Measurements from ENCODE around the gene NEUROG1. TPM values are rescaled to one million over a fixed set of nuclear protein-coding genes. Genes with fewer than 3 reads are reported as not detected.

The NEUROG1 gene
- total RNA-seq, 1 donor from 2014 or later = not detected

DNA sequence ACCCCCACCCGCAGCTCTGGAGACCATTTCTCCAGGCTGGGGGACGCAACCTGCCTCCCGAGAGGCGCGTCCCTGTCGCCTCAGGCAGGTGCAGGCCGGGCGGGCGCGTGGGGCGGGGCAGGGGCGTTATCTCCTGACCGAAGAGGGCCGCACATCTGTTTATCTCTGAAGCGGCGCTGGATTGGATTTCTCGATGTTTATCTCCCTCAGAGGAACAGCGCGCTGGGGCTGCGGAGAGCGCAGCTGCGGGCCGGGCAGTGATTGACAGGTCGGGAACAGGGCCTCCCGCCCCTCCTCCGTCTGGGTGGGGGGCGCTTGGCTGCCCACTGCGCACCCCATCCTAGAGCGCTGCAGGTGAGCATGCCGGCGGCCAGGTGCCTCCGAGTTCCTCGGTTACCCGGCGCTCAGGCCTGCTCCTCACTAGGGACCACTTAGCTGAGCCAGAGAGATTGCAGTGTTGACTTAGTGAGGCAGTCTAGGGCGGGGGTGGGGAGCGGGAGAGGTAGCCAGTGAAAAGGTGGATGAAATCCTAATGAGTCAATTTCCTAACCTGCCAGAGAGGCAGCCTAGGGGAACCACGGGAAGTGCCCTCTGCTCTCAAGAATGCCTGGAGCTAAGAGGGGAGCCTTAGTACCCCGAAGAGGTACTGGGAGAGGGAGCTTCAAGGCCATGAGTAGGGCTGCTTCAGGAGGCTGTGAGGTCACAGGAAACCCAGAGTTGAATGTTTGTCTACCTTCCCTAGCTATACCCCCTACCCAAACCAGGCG, 44.0 kb downstream of the NEUROG1 start:
- no peak for DNase-seq

DNA sequence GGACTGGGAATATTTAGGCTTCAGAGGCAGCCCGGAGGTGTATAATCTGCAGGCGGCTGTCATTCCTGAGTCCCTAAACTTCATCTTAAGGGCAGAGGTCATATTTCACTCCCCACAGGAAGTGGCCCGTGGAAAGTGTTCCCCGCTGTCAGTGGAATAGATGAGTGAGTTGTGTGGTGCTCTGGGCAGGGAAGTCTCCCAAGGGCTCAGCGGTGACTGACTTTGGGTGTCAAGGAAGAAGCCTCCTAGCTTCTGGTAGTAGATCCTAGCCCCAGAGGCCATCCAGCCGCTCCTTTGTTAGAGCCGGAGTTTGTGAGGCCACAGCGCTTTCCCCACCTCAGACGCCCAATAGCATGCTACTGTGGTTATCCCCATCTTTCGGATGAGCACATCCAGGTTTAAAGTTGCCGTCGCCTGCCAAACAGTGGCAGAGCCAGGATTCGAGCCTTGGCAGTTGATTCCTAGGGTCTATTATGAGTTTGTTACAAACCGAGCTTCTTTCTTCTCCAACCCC, 44.7 kb downstream of the NEUROG1 start:
- DNase-seq = no peak

DNA sequence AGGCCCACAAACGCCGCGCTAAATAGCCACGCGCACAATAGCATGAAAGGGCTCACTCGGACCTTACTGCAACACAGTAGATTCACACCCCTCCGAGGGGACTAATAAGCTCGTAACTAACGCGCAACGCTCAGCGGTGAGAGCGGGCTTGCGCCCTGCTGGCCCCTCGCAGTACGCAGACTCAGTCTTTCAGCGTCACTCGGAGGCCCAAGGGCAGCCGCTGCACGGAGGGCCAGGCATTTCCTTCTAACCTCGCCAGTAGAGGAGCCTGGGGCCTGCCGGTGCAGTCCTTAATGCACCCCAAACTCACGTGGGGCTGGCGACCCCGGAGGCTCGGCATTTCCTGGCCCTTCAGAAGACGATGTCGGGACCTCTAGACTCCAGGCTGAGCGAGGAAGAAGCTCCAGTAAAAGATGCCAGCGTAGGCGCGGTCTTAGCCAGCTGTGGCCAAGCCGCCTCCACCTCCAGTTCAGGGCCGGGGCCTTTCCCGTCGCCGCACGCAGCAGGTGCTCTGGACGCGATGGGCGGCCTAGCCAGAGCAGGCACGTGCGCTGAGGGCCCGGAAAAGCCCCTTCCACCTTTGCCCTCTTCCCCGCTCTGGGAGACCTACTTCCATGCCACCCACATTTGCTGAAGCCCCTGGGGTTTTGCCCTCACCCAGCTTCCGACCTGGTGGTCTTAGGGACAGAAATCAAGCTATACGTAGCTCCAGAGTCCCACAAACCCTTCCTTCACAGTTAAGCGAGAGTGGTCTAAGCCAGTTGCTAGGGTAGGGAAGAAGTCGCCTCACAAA, 45.3 kb downstream of the NEUROG1 start:
- DNase-seq = no peak

DNA sequence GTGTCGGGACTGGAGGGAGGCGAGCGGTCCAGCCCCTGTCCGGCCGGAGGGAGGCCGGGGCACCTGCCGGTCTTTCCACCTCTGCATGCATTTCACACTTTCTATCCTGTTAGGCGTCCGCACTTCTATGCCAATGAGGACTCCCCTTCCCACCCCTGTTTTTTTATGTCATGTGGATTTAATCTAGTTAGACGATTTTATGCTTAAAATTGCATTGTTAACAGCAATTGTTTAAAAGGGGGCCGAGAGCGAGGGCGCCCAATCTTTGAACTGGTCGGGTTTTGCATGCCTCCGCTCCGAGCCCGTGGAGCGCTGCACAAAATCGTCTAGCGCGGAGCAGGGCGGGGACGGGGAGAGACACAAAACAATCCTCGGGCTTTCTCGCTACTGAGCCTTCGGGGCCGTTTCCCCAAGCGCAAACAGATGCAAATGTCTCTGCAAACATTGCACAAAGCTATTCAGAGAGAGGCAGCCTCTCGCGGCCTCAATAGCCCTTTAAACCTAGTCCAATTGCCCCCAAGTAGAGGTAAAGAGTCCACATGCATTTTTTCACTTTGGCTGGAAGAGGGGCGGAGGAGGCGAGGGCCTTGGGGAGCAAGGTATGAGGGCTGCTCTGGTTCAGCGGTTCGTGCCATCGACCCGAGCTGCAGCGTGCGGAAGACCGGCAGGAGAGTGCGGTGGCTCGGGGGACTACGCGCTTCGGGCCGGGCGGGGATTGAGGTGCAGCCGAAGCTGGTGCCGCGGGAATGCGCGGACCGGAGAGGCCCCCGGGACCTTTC, 46.1 kb downstream of the NEUROG1 start:
- DNase-seq = no peak

DNA sequence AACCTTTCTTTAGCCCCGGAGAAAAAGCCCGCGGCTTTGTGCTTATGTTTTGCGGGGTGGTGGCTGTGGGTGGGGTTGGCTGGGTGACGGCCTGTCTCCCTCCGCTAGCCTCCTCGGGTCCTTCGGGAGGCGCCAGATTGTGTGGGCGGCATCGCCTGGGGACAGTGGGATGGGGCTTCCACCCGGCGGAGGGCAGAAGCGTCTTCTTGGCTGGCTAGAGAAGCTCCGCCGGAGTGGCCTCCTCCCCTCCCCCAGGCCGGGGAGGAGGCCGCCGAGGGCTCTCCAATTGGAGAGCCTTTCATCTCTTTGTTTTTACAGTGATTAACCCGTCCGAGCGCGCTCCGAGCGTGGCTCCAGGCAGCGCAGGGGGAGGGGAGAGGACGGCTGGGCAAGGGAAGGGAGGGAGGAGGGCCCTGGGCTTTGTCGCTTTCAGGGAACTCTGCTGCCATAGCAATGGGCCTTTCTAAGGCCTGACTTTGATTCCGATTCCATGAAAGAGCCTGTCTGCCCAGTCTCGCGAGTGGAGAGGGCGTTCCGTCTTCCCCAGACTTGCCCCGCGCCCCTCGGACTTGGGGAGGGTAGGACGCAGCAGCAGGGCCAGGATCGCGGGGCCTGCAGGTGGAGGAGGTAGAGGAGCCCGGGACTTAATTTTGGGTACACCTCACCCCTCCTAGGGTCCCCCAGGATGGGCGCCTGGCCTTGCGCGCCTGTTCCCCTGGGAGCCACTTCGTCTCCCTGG, 46.9 kb downstream of the NEUROG1 start:
- peak; percentile 14 for DNase-seq

DNA sequence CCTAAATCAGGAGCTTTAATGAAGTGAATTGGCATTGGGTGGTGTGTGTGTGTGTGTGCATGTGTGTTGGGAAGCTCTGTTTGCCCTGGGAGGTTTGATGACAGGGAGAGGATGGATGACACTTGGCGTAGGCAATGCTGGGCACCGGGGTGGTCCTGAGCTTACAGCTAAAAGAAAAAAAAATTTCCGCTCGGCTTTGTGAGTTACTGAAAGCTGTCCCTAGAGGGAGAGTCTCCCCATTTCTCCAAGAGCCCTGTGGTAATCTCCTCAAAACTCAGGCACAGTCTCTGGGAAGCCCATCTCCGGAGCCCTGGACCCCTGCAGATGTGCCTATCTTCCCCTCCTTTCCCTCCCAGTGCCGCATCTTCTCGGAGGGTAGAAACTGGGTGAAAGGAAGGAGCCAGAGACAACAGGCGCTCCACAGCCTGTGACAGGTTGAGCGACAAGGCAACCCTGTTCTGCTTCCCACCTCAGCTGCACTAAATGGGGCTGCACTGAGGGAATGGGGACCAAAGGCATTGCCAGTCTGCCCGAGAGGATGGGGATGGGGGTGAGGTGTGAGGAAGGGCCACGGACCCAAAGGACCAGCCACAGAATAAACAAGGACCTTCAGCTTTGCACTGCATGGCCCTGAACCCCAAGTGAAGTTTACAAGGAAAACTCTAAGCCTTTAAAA, 47.8 kb downstream of the NEUROG1 start:
- DNase-seq = no peak

DNA sequence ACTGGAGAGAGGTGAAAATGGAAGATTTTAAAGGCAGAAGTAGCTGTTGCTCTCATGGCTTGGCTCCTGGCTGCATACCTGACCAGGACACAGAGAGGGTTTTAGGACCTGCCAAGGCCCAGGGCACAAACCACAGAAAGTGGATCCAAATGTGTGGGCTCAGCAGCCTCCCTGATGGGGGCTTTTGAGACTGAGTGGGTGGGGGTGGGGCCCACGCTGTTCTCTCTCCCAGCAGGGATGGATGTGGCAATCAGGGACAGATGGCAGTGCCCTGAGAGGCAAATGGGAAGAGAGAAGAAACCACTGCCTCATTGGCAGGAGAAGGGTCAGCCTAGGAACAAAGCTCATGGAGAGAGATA, 48.7 kb downstream of the NEUROG1 start:
- DNase-seq = no peak

DNA sequence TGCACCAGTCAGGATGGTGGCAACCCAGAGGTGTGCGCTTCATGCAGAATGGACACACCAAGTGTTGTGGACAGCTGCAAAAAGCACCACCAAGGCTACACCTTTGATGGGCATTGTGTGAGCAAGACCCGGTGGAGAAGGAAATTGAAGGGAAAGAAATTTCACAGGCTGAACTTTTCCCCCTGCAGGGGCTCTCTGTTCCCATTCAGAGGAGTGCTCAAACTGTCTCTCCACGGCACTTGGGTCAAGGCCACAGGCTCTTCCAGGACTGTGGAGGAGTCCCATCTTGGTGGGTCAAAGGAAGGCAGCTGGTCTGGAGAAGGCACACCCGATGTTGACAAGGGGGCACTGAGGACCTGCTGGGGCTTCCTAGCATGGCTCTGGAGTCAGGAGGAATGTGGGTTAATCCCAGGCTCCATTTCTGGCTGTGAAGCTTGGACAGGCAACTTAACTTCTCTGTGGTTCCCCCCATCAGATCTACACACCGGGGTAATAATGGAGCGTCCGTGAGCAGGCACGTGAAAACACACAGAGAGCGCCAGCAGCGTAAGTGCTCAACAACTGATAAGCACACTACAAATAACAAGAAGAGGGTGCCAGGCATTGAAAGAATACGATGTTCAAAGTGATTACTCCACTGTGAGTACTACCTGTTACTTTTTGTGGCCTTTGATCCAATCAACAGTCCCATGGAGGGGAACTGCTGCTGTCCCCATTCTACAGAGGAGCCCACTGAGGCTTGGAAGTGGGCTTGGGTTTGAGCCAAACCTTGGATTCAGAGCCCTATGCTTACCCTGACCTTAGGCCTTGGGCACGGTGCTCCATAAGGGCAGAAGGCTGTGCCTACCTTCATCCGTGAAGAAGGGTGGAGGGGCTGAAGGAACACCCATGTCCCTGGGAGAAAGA, 49.4 kb downstream of the NEUROG1 start:
- DNase-seq = no peak

DNA sequence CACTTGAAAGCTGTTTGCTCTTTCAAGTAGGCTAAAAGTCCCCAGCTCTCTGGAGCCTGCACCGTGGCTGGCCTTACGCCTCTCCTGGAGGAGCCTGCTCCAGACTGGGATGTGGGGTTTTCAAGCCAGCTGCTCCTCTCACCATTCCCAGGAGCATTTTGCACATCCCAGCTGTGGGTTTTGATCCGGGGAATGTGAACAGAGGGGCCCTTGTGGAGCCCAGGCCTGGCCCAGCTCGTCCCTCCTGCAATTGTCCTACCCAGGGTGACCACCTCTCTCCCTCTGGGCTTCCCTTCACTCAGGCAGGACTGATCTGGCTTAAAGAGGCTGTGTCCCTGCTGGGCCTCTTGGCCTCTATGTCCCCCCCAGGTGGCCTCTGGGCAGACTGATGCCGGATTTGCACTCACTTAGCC, 51.1 kb downstream of the NEUROG1 start:
- DNase-seq = no peak

Other genes with a start within 250 kb of the NEUROG1 start
- 219 and 227 TPM in 2 replicates for gene MACROH2A1, start 136.7 kb downstream of the NEUROG1 start, total RNA-seq
- not detected in 2 replicates for gene DCANP1, start 88.6 kb downstream of the NEUROG1 start, total RNA-seq
- not detected in 2 replicates for gene TIFAB, start 83.6 kb downstream of the NEUROG1 start, total RNA-seq
- gene CXCL14, start 43.0 kb upstream of the NEUROG1 start, total RNA-seq = 0.09 and 0.34 TPM in 2 replicates

Data from dermis blood vessel endothelial cell (primary cell).